HEK293T (cell line): ENCODE results near the gene USP24.
"Not testable (repeated sequence)": the region's sequence is repeated elsewhere in the genome, so short reads cannot be mapped to it uniquely, and the experiment has no call there.

Source experiments
- BHLHE40 ChIP-seq: fragments of 450-650 bp; IDR thresholded peaks from 2 replicates; pipeline ENCODE4 v1.6.1; 2016; ENCODE audit warnings: mild to moderate bottlenecking, moderate library complexity, borderline replicate concordance
- CTBP1 ChIP-seq: fragments of 450-650 bp; IDR thresholded peaks from 2 replicates; pipeline ENCODE4 v1.6.1; 2016; ENCODE audit warnings: borderline replicate concordance
- ELF4 ChIP-seq: fragments of 450-650 bp; IDR thresholded peaks from 2 replicates; pipeline ENCODE4 v1.6.1; 2017; ENCODE audit warnings: antibody characterized with exemption
- FOXA1 ChIP-seq: fragments of 450-650 bp; IDR thresholded peaks from 2 replicates; pipeline ENCODE4 v1.6.1; 2016; ENCODE audit warnings: mild to moderate bottlenecking
- FOXK2 ChIP-seq: fragments of 450-650 bp; IDR thresholded peaks from 2 replicates; pipeline ENCODE4 v1.6.1; 2016; ENCODE audit warnings: mild to moderate bottlenecking
- FOXM1 ChIP-seq: fragments of 450-650 bp; IDR thresholded peaks from 2 replicates; pipeline ENCODE4 v1.6.1; 2017; ENCODE audit warnings: mild to moderate bottlenecking, borderline replicate concordance
- L3MBTL2 ChIP-seq: fragments of 450-650 bp; conservative IDR thresholded peaks from 2 replicates; pipeline ENCODE4 v1.6.1; 2016; ENCODE audit warnings: mild to moderate bottlenecking
- LEF1 ChIP-seq: fragments of 450-650 bp; IDR thresholded peaks from 2 replicates; pipeline ENCODE4 v1.6.1; 2017; ENCODE audit warnings: mild to moderate bottlenecking, borderline replicate concordance
- NFRKB ChIP-seq: fragments of 450-650 bp; IDR thresholded peaks from 2 replicates; pipeline ENCODE4 v1.6.1; 2016; ENCODE audit warnings: mild to moderate bottlenecking, moderate library complexity
- PKNOX1 ChIP-seq: fragments of 450-650 bp; IDR thresholded peaks from 2 replicates; pipeline ENCODE4 v1.6.1; 2016
- SP1 ChIP-seq: fragments of 450-650 bp; IDR thresholded peaks from 2 replicates; pipeline ENCODE4 v1.6.1; 2017
- SUZ12 ChIP-seq: fragments of 450-650 bp; IDR thresholded peaks from 2 replicates; pipeline ENCODE4 v1.6.1; 2016; ENCODE audit warnings: mild to moderate bottlenecking
- TARDBP ChIP-seq: fragments of 450-650 bp; IDR thresholded peaks from 2 replicates; pipeline ENCODE4 v1.6.1; 2016
- ZNF384 ChIP-seq: fragments of 450-650 bp; IDR thresholded peaks from 2 replicates; pipeline ENCODE4 v1.6.1; 2016

- TF ChIP-seq ELF4, FOXM1, BHLHE40, NFRKB, SP1, TARDBP, SUZ12, FOXA1, ZNF384, FOXK2, CTBP1, PKNOX1, L3MBTL2, LEF1: not testable (repeated sequence)
Observed at GRCh38 chr1:55229726-55230125, 14.6 kb upstream of the USP24 start.
